Activated naive CD8-positive, alpha-beta T cell treated with anti-CD3 and anti-CD28 coated beads for 36 hours (primary cell): ENCODE measurements around the gene MAN1A1. TPM values are rescaled to one million over a fixed set of nuclear protein-coding genes. Genes with fewer than 3 reads are reported as not detected.

Source experiments
- DNase-seq: peaks from one replicate; pipeline ENCODE4 v3.0.0; 2021
- H3K27ac Mint-ChIP-seq: one replicate; pipeline ENCODE4 v1.8.0; 2022; ENCODE audit warnings: mild to moderate bottlenecking, moderate library complexity, mixed read lengths
- H3K27me3 Mint-ChIP-seq: one replicate; pipeline ENCODE4 v1.8.0; 2022; ENCODE audit warnings: mild to moderate bottlenecking, mixed read lengths
- H3K36me3 Mint-ChIP-seq: one replicate; pipeline ENCODE4 v1.8.0; 2021; ENCODE audit warnings: mild to moderate bottlenecking, mixed read lengths
- H3K4me1 Mint-ChIP-seq: one replicate; pipeline ENCODE4 v1.8.0; 2021; ENCODE audit warnings: mixed read lengths
- H3K4me3 Mint-ChIP-seq: one replicate; pipeline ENCODE4 v1.8.0; 2022; ENCODE audit warnings: mild to moderate bottlenecking, moderate library complexity, mixed read lengths
- H3K9me3 Mint-ChIP-seq: one replicate; pipeline ENCODE4 v1.8.0; 2022; ENCODE audit warnings: mixed read lengths
- total RNA-seq, 2 experiments: library from RNA; stranded (reverse); gene quantifications; one replicate each; pipeline ENCODE4 v1.2.3, GENCODE V29; 2021

MAN1A1 gene
- total RNA-seq, 2 experiments from 2014 or later: 21.4 to 22.6 TPM

DNA sequence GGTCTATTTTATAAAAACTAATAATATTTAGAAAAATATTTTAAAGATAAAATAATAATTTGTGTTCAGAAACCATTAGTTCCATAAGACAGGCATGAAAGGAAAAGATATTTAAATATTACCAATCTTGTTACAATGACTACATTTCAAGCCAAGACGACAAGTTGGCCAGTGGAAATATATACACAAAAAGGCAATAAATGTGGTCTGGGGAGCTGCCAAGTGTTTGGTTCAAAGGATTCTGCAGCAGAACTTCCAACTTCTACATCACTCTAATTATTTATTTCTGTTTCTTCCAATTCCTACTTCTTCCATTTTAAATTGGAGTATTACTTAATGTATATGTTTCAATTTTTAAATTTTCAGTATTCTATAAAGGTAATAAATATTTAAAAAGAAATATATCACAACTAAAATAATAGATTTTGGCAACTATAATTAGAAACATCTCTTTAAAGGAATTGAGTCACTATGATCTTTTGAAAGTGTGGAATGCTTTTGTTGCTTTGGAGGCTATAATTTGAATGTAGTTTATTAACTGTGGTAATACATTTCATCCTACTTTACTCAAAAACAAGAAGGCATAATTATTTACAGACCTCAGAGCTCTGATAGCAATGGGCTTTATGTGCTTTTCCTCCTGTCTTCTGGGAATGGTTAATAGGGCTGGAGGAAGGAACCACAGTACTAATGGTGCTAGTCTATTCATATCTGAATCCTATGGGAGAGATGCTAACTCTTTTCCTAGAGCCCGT lies 141.4 kb downstream of the MAN1A1 start:
- Mint-ChIP-seq H3K9me3 (no peaks in the 10 kb centered on the region), H3K27me3 (no peaks in the 10 kb centered on the region), H3K4me3 (no peak overlapping the region), H3K36me3 (peaks cover 6% of the 10 kb centered on the region), H3K27ac (no peak overlapping the region), H3K4me1 (peaks cover 10% of the 10 kb centered on the region)
- DNase-seq: no peak

DNA sequence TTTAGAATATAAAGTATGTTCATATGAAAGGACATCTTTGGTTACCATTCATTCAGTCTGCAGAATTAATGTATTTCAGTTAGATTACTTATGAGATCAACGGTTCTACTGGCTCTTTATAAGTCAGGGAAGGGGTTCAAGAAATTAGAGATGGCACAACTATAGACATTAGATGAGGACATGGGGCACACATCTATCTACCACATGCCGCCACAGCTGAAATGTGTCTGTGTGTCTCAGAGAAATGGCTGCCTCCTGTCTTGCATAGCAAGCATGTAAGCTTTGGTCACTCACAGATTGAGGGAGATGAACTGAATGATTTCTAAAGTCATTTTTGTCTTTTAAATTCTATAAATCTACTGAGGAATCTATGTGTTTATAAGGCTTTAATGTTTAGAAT lies 142.2 kb downstream of the MAN1A1 start:
- no peaks in the 10 kb centered on the region for H3K27me3 Mint-ChIP-seq
- peaks cover 10% of the 10 kb centered on the region for H3K4me1 Mint-ChIP-seq
- H3K9me3 Mint-ChIP-seq: no peaks in the 10 kb centered on the region
- peaks cover 12% of the 10 kb centered on the region for H3K36me3 Mint-ChIP-seq
- no peak overlapping the region for H3K4me3 Mint-ChIP-seq
- DNase-seq: no peak
- H3K27ac Mint-ChIP-seq: no peak overlapping the region

DNA sequence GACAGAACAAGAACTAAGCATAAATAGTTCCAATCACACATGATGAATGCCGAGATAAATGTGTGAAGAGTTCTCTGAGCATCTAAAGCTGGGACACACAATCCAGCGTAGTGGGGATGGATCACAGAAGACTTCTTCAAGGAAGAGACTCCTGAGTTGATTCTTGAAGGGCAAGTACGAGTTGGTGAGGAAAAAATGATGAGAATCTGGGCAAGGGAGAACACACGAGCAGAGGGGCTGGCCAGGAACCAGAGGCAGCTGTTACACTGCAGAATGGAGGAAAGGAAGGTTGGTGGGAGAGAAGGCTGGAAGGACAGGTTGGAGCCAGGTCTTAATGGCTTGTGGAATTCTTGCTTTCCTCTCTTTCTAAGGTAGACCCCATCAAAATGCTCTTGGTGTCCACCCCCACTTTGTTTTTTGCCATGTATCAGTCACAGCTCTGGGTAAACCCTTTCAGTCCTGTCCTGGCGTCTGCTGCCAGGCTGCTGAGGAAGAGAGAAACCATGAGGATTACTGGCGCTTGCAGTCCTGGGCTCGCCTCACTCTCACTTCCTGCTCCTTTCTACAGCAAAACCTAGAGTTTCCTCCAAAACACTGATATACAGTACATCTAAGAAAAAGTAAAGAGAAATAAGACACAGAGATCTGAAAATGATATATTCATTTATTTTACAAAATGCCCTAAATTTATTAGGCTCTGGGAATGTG lies 143.5 kb downstream of the MAN1A1 start:
- no peak for DNase-seq
- Mint-ChIP-seq H3K9me3 (no peaks in the 10 kb centered on the region), H3K27ac (no peak overlapping the region), H3K4me3 (no peak overlapping the region), H3K4me1 (peaks cover 10% of the 10 kb centered on the region), H3K27me3 (no peaks in the 10 kb centered on the region), H3K36me3 (peaks cover 13% of the 10 kb centered on the region)

DNA sequence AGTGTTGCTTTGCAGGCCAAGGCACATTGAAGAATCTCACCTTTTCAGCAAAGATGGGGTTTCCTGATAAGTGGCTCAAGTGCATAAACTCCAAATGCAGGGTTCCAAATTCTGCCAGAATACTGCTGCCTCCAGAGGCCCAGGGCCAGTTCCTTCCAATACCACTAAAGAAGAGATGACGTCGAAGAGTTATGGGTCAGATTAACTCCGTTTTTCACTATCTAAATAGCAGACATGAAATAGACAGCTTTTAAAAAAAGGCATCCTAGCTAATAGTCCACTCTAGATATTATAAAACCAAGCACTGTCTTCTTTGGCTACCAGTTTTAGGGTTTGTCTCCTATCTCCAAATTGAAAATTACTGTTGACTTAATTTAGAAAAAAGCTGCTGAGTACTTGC lies 144.8 kb downstream of the MAN1A1 start:
- H3K27ac Mint-ChIP-seq: no peak overlapping the region
- no peak for DNase-seq
- H3K36me3 Mint-ChIP-seq: peaks cover 16% of the 10 kb centered on the region
- no peaks in the 10 kb centered on the region for H3K27me3 Mint-ChIP-seq
- no peaks in the 10 kb centered on the region for H3K9me3 Mint-ChIP-seq
- no peak overlapping the region for H3K4me3 Mint-ChIP-seq
- H3K4me1 Mint-ChIP-seq: peaks cover 10% of the 10 kb centered on the region

DNA sequence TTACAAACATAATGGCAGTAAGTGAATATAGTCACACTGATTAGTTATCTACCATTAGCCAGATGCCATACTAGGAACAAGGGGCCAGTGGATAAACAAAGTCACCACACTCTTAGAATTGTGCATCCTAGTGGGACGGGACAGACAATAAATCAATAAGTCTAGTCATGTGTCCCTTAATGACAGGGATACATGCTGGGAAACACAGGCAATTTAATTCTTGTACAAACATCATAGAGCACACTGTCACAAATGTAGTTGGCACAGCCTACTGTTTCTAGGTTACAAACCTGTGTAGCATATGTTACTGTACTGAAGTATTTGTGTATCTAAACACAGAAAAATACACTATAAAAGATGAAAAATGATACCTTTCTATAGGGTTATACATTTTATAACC lies 148.1 kb downstream of the MAN1A1 start:
- Mint-ChIP-seq H3K27me3 (no peaks in the 10 kb centered on the region), H3K4me1 (no peaks in the 10 kb centered on the region), H3K4me3 (no peak overlapping the region), H3K27ac (no peak overlapping the region), H3K9me3 (no peaks in the 10 kb centered on the region), H3K36me3 (peaks cover 22% of the 10 kb centered on the region)
- DNase-seq: no peak

DNA sequence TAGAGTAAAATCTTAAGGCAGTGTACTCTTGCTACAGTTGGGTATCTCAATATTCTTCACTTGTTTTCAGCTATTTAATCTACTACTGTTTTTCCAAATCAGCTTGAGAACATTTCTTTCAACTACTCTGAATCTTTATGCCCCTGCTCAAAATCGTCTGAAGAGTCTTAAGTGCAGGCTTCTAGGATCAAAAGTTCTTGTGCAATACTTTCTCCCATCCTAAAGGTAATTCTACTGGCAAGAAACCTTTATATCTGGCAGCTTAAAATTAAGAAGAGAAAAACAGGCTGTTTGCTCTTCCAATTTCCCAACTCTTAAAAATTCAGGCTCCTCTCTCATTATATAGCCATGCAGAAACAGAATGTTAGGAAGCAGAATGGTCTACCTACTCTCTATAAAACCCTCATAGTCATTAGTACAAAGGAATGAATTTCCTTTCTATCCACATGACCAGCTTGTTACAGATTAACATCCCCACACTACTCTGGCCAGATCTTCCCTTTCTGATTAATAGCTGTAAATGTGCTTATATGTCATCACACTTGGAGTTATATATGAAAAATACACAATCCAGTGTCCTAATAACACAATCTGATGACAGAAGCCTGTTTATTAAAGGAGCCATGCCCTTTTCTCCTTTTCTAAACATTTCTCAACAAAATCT lies 148.9 kb downstream of the MAN1A1 start:
- no peaks in the 10 kb centered on the region for H3K27me3 Mint-ChIP-seq
- H3K9me3 Mint-ChIP-seq: no peaks in the 10 kb centered on the region
- DNase-seq: no peak
- H3K4me3 Mint-ChIP-seq: no peak overlapping the region
- H3K36me3 Mint-ChIP-seq: peaks cover 22% of the 10 kb centered on the region
- H3K27ac Mint-ChIP-seq: no peak overlapping the region
- H3K4me1 Mint-ChIP-seq: no peaks in the 10 kb centered on the region

DNA sequence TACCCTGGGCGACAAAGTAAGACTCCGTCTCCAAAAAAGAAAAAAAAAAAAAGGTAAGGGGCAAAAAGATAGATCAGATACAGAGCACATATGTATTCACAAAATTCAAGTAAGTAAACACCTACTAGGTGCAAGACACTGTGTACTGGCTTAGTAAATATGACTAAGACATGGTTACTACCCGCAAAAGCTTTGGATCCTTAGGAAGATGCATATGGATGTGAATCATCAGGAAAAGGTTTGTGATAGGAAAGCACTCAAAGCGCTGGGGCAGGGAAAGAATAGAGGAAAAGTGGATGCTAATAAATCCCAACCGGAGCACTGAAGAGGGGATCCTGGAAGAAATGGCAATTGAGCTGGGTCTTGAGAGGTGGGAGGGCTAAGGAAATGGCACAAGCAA lies 152.3 kb downstream of the MAN1A1 start:
- Mint-ChIP-seq H3K27ac (no peak overlapping the region), H3K4me1 (no peaks in the 10 kb centered on the region), H3K36me3 (peaks cover 17% of the 10 kb centered on the region), H3K9me3 (no peaks in the 10 kb centered on the region), H3K27me3 (no peaks in the 10 kb centered on the region), H3K4me3 (no peak overlapping the region)
- DNase-seq: no peak

DNA sequence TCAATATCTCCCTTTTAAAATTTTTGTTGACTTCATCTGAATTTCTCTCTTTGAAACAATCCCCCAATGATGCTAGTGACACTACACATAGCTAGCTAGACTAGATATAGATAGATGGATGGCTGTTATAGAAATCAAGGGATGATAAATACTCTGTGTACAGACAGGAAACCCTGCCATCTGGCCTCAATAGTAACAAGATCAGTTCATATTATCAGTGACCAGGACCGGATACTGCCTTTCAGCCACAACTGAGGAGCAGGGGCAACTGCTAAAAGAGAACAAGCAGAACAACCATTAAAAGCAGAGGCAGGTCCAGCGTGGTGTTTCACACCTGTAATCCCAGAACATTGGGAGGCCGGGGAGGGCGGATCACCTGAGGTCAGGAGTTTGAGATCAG lies 152.8 kb downstream of the MAN1A1 start:
- Mint-ChIP-seq H3K27ac (no peak overlapping the region), H3K36me3 (peaks cover 17% of the 10 kb centered on the region)

DNA sequence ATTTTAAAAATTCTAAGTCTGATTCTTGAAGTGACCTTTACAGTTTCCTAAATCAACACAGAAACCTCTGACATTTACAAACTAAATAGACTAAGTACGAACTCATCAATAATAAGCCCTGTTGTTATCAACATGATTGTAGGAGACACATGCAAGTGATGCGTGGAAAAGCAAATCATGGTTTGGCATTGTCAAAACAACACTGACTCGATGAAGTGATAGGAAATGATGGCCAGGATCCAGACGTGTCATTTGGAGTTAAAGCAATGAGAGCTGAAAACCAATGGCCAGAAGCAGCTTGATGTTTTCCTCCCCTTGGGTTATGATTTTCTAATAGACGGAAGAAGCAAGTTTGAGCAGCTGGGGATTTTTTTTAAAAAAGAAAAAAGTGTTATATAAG lies 153.7 kb downstream of the MAN1A1 start:
- DNase-seq: no peak
- H3K27ac Mint-ChIP-seq: no peak overlapping the region
- H3K4me3 Mint-ChIP-seq: no peak overlapping the region
- H3K4me1 Mint-ChIP-seq: no peaks in the 10 kb centered on the region
- H3K27me3 Mint-ChIP-seq: no peaks in the 10 kb centered on the region
- no peaks in the 10 kb centered on the region for H3K9me3 Mint-ChIP-seq
- H3K36me3 Mint-ChIP-seq: peaks cover 15% of the 10 kb centered on the region

More for the DNA sequence above, 152.8 kb downstream of the MAN1A1 start:
- Mint-ChIP-seq H3K4me1 (no peaks in the 10 kb centered on the region), H3K4me3 (no peak overlapping the region), H3K9me3 (no peaks in the 10 kb centered on the region), H3K27me3 (no peaks in the 10 kb centered on the region)
- DNase-seq: no peak

DNA sequence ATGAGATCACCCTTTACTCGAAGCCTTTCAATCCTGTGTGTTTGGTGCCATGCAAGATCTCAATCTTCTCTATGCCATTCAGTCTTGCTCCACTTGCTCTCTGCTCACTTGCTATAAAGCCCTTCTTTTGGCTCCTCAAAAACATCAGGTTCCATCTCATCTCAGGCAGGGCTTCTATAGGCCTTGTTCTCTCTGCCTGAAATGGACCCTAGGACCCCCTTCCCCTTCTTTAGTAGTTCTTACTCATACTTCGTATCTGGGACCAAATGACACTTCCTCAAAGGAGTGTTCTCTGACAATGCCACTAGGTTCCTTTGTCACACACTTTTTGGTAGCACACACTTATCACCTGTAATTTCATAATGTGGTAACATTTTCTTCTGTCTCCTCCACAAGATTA lies 154.4 kb downstream of the MAN1A1 start:
- no peaks in the 10 kb centered on the region for H3K4me1 Mint-ChIP-seq
- H3K27ac Mint-ChIP-seq: no peak overlapping the region
- no peaks in the 10 kb centered on the region for H3K27me3 Mint-ChIP-seq
- no peak for DNase-seq
- no peaks in the 10 kb centered on the region for H3K9me3 Mint-ChIP-seq
- H3K36me3 Mint-ChIP-seq: peaks cover 16% of the 10 kb centered on the region
- no peak overlapping the region for H3K4me3 Mint-ChIP-seq

DNA sequence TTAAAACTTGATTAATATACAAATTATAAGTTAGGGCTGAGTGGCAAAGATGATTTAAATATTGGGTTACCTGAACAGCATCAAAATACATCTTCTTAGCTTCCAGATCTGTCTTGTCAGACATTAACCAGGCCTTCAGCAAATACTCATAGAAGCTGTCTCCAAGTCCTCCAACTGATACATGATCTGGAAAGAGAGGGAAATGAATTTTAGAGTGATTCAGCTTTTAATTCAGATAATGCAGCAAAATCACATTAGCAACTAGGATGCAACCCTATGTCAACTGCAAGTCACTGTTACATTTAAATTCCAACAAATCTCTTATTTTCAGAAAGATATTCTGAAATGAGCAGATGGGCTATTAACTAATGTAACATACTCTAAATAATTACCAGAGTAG lies 155.9 kb downstream of the MAN1A1 start:
- Mint-ChIP-seq H3K9me3 (no peaks in the 10 kb centered on the region), H3K36me3 (peaks cover 26% of the 10 kb centered on the region), H3K4me1 (no peaks in the 10 kb centered on the region), H3K27ac (no peak overlapping the region), H3K27me3 (no peaks in the 10 kb centered on the region), H3K4me3 (no peak overlapping the region)
- DNase-seq: no peak

DNA sequence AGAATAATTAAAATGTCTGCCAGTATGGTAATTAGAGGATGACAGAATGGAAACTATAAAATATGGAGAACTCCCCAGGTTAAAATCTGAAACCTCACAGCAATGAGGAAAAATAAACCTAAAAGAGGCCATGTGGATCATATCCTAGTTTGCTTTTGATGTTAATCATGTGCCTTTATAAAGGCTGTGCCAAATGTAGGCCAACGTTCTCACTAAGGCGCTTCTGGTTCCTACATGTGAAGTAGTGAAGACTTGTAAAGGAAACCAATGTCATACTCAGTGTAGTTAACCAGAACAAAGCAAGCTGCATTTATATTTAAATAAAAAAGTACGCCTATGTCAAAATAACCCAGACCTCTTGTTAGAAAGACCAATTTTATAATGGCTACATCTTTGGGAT lies 157.4 kb downstream of the MAN1A1 start:
- no peaks in the 10 kb centered on the region for H3K4me1 Mint-ChIP-seq
- peaks cover 21% of the 10 kb centered on the region for H3K36me3 Mint-ChIP-seq
- no peak overlapping the region for H3K4me3 Mint-ChIP-seq
- H3K9me3 Mint-ChIP-seq: no peaks in the 10 kb centered on the region
- no peak for DNase-seq
- no peaks in the 10 kb centered on the region for H3K27me3 Mint-ChIP-seq
- H3K27ac Mint-ChIP-seq: no peak overlapping the region

DNA sequence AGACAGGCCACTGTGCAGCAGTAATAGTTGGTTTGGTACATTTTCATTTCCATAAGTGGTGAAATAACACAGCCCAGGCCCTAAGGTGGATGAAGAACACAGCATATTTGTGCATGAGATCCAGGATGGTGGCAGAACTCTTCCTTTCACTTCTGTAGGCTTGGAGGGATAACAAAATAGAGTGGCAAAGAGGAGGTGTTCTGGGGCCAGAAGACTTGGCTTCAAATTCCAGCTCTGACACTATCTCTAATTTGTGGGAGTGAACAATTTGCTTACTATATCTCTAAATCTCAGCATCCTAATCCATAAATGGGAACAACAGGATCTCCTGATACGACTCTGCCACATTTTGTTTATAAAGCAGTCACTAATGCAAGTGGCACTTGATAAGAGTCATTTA lies 159.4 kb downstream of the MAN1A1 start:
- no peak overlapping the region for H3K27ac Mint-ChIP-seq
- no peak overlapping the region for H3K4me3 Mint-ChIP-seq
- no peaks in the 10 kb centered on the region for H3K4me1 Mint-ChIP-seq
- DNase-seq: no peak
- no peaks in the 10 kb centered on the region for H3K27me3 Mint-ChIP-seq
- H3K36me3 Mint-ChIP-seq: peaks cover 26% of the 10 kb centered on the region
- H3K9me3 Mint-ChIP-seq: no peaks in the 10 kb centered on the region

DNA sequence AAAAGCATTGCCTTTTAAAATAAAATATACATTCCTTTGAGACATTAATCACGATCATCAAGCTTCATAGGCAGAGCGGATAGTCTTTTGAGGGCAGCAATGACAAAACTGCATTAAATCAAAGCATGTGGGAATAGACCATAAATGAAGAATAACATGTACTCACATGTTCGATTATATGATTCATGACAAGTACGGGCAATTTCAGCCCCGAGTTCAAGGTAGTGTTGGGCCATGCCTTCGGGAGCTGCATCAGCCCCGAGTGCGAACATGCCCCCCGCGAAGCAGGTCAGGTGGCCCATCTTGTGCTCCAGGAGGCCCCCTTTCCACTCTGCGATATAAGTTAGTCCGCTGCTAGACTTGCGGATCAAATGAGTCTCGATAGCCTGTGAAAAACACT lies 160.1 kb downstream of the MAN1A1 start:
- Mint-ChIP-seq H3K9me3 (no peaks in the 10 kb centered on the region), H3K36me3 (peaks cover 30% of the 10 kb centered on the region), H3K4me1 (peaks cover under 1% of the 10 kb centered on the region), H3K4me3 (no peak overlapping the region), H3K27me3 (no peaks in the 10 kb centered on the region), H3K27ac (no peak overlapping the region)
- DNase-seq: no peak

DNA sequence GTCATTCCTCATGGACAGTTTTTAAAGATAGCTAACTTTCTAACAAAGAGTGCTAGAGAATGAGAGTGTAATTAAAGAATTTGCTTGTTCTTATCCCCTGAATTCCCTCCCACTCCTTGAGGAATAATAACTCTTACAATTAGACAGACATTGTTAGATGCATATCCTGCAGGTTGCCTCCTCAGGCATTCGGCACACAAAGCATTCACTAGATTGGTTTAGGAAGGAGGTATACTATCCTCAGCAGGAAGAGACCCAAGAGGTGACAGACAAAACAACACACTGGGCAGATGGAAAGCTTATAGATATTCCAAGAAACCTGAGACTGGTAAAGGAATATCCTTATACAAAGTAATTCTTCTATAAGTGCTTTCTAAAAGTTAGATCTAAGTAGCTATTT lies 162.0 kb downstream of the MAN1A1 start:
- peaks cover 38% of the 10 kb centered on the region for H3K36me3 Mint-ChIP-seq
- H3K27ac Mint-ChIP-seq: no peak overlapping the region
- no peak overlapping the region for H3K4me3 Mint-ChIP-seq
- no peak for DNase-seq
- no peaks in the 10 kb centered on the region for H3K9me3 Mint-ChIP-seq
- peaks cover 4% of the 10 kb centered on the region for H3K4me1 Mint-ChIP-seq
- H3K27me3 Mint-ChIP-seq: no peaks in the 10 kb centered on the region
